ENCODE measurements around the gene CR2. TPM values are rescaled to one million over a fixed set of nuclear protein-coding genes. Genes with fewer than 3 reads are reported as not detected.

CR2 gene
- polyA plus RNA-seq, 1 of the 3 experiments (the other 2 are of a cell fraction), result not detected

- no peak for TF ChIP-seq REST (IDR thresholded peaks at IDR 0.05; ENCODE audit: low read depth, low read length)
- TF ChIP-seq TEAD4 (IDR thresholded peaks at IDR 0.05; ENCODE audit: borderline replicate concordance, insufficient read depth), result no peak
- no peak for TF ChIP-seq EP300 (IDR thresholded peaks at IDR 0.05; ENCODE audit: borderline replicate concordance in 1 of 2, low read depth in 1 of 2, low read length in 1 of 2)
- TF ChIP-seq FOXM1 (IDR thresholded peaks at IDR 0.05; ENCODE audit: low read depth), result no peak
Observed at GRCh38 chr1:207423560-207424292, 30.4 kb upstream of the CR2 start (continued).

- POLR2A ChIA-PET, result no interaction called here
Observed at GRCh38 chr1:207424570-207425131, 29.5 kb upstream of the CR2 start.

More at GRCh38 chr1:207424570-207425131, 29.5 kb upstream of the CR2 start:
- no peaks in the 10 kb centered on the region for H3K4me1 ChIP-seq (ENCODE audit: control insufficient read depth in 1 of 2, insufficient read depth in 2 of 2, low read depth in 1 of 2, low read length in 1 of 2)
- H3K9me3 ChIP-seq, result no peaks in the 10 kb centered on the region
- no peaks in the 10 kb centered on the region for H3F3A ChIP-seq (replicated peaks; ENCODE audit: insufficient read depth)
- no peak overlapping the region for H3K27ac ChIP-seq (ENCODE audit: low read depth in 2 of 2, low read length in 1 of 2)
- no peaks in the 10 kb centered on the region for H3K79me2 ChIP-seq (ENCODE audit: insufficient read depth)
- peaks cover 28% of the 10 kb centered on the region for H3K27me3 ChIP-seq (ENCODE audit: insufficient read depth)
- CTCF ChIA-PET, result interaction anchor here (1.2 to 1.3 kb wide), 2 partner anchors 19 to 20 kb away, joined by 3 to 5 read pairs; no protein-coding TSS in a partner anchor
- H3K9me2 ChIP-seq, result no peaks in the 10 kb centered on the region
- no peaks in the 10 kb centered on the region for H4K20me1 ChIP-seq (ENCODE audit: insufficient read depth)
- H3K4me2 ChIP-seq, result no peak overlapping the region
- H2AFZ ChIP-seq (ENCODE audit: low read depth), result no peak overlapping the region
- no peak overlapping the region for H3K9ac ChIP-seq
- no peak for TF ChIP-seq GATA2 (CRISPR knock-in tag; IDR thresholded peaks at IDR 0.05)
- no peak for TF ChIP-seq PBX3 (IDR thresholded peaks at IDR 0.05)
- TF ChIP-seq ELF1 (IDR thresholded peaks at IDR 0.05), result no peak
- no peak for TF ChIP-seq TAF1 (IDR thresholded peaks at IDR 0.05; ENCODE audit: borderline replicate concordance, low read depth, low read length)
- TF ChIP-seq GABPA (IDR thresholded peaks at IDR 0.05; ENCODE audit: low read depth), result no peak
- no peak for TF ChIP-seq RAD21 (IDR thresholded peaks at IDR 0.05; ENCODE audit: low read length)
- no peak for TF ChIP-seq SMC3 (IDR thresholded peaks at IDR 0.05; ENCODE audit: low read depth, low read length)
- no peak for TF ChIP-seq FOXJ3 (CRISPR knock-in tag; IDR thresholded peaks at IDR 0.05)
- no peak for TF ChIP-seq EZH2phosphoT487 (IDR thresholded peaks at IDR 0.05; ENCODE audit: borderline replicate concordance, low read depth)
- TF ChIP-seq NRF1 (IDR thresholded peaks at IDR 0.05; ENCODE audit: low read depth, low read length), result no peak
- TF ChIP-seq EP300 (IDR thresholded peaks at IDR 0.05; ENCODE audit: borderline replicate concordance in 1 of 2, low read depth in 1 of 2, low read length in 1 of 2), result no peak
- TF ChIP-seq USF1 (IDR thresholded peaks at IDR 0.05; ENCODE audit: borderline replicate concordance, low read depth), result no peak
- TF ChIP-seq MXI1 (IDR thresholded peaks at IDR 0.05; ENCODE audit: low read depth, low read length), result no peak
- TF ChIP-seq, protein P1, sequence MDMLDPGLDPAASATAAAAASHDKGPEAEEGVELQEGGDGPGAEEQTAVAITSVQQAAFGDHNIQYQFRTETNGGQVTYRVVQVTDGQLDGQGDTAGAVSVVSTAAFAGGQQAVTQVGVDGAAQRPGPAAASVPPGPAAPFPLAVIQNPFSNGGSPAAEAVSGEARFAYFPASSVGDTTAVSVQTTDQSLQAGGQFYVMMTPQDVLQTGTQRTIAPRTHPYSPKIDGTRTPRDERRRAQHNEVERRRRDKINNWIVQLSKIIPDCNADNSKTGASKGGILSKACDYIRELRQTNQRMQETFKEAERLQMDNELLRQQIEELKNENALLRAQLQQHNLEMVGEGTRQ (IDR thresholded peaks at IDR 0.05; ENCODE audit: borderline replicate concordance, low read depth, low read length), result no peak
- no peak for TF ChIP-seq ZBTB33 (IDR thresholded peaks at IDR 0.05; ENCODE audit: borderline replicate concordance, low read depth)
- no peak for TF ChIP-seq CHD2 (IDR thresholded peaks at IDR 0.05; ENCODE audit: low read length, partially characterized antibody)
- no peak for TF ChIP-seq TEAD4 (IDR thresholded peaks at IDR 0.05; ENCODE audit: borderline replicate concordance, insufficient read depth)
- TF ChIP-seq NFIC (IDR thresholded peaks at IDR 0.05; ENCODE audit: borderline replicate concordance), result no peak
- TF ChIP-seq FOSL2 (IDR thresholded peaks at IDR 0.05; ENCODE audit: borderline replicate concordance, low read depth), result no peak
- 23% methylated on average over 11 of the region's 17 CpGs for WGBS (ENCODE audit: low lambda C conversion rate)
- DNase-seq, result no peak
- no peak overlapping the region for H3K4me3 ChIP-seq (ENCODE audit: low read depth in 2 of 2, low read length in 1 of 2)
- no peaks in the 10 kb centered on the region for H3K36me3 ChIP-seq (replicated peaks in 1 of 2; ENCODE audit: control insufficient read depth in 1 of 2, insufficient read depth in 2 of 2, low read length in 1 of 2)

All from SK-N-SH (cell line).